Iris pigment epithelial cell (primary cell): ENCODE measurements around the gene ARHGAP40.
A peak's percentile ranks its signal among the peaks of the same experiment; 100 is the strongest.

ENCODE experiments used
- DNase-seq: peaks from one replicate; pipeline ENCODE4 v3.0.0-alpha.2; 2011; ENCODE audit warnings: low read depth

The ARHGAP40 gene

GRCh38 chr20:38617830-38618196, 16.2 kb downstream of the ARHGAP40 start:
- no peak for DNase-seq

- DNase-seq, result no peak
Observed at GRCh38 chr20:38620441-38620840, 18.8 kb downstream of the ARHGAP40 start.

GRCh38 chr20:38623061-38623460, 21.5 kb downstream of the ARHGAP40 start:
- DNase-seq, result peak; percentile 23

GRCh38 chr20:38624084-38624483, 22.5 kb downstream of the ARHGAP40 start:
- no peak for DNase-seq

- no peak for DNase-seq
Observed at GRCh38 chr20:38625896-38626295, 24.3 kb downstream of the ARHGAP40 start.

GRCh38 chr20:38626921-38627659, 25.5 kb downstream of the ARHGAP40 start:
- no peak for DNase-seq

GRCh38 chr20:38628580-38629470, 27.2 kb downstream of the ARHGAP40 start:
- DNase-seq, result no peak

- no peak for DNase-seq
Observed at GRCh38 chr20:38629979-38630378, 28.4 kb downstream of the ARHGAP40 start.

GRCh38 chr20:38630727-38631126, 29.1 kb downstream of the ARHGAP40 start:
- DNase-seq, result no peak

- DNase-seq, result peak; percentile 65
Observed at GRCh38 chr20:38631155-38632022, 29.8 kb downstream of the ARHGAP40 start.

- peak; percentile 41 for DNase-seq
Observed at GRCh38 chr20:38633577-38634093, 32.0 kb downstream of the ARHGAP40 start.

GRCh38 chr20:38635721-38636288, 34.2 kb downstream of the ARHGAP40 start:
- DNase-seq, result peak; percentile 66

GRCh38 chr20:38640521-38640920, 38.9 kb downstream of the ARHGAP40 start:
- DNase-seq, result no peak

GRCh38 chr20:38642498-38642897, 40.9 kb downstream of the ARHGAP40 start:
- no peak for DNase-seq

GRCh38 chr20:38644588-38645260, 43.1 kb downstream of the ARHGAP40 start:
- DNase-seq, result no peak

- no peak for DNase-seq
Observed at GRCh38 chr20:38645351-38645750, 43.7 kb downstream of the ARHGAP40 start.

GRCh38 chr20:38645980-38646858, 44.6 kb downstream of the ARHGAP40 start:
- peak; percentile 54 for DNase-seq

- DNase-seq, result peak; percentile 42
Observed at GRCh38 chr20:38649275-38649891, 47.8 kb downstream of the ARHGAP40 start.

- DNase-seq, result no peak
Observed at GRCh38 chr20:38650010-38650409, 48.4 kb downstream of the ARHGAP40 start.

- DNase-seq, result no peak
Observed at GRCh38 chr20:38651154-38651553, 49.5 kb downstream of the ARHGAP40 start.
